Superior temporal gyrus (tissue), 1 donor: ENCODE measurements around the gene HUNK.

ENCODE experiments used
- DNase-seq: peaks from one replicate; pipeline ENCODE4 v3.0.0-alpha.2; 2016; ENCODE audit errors: extremely low spot score

The HUNK gene

DNA sequence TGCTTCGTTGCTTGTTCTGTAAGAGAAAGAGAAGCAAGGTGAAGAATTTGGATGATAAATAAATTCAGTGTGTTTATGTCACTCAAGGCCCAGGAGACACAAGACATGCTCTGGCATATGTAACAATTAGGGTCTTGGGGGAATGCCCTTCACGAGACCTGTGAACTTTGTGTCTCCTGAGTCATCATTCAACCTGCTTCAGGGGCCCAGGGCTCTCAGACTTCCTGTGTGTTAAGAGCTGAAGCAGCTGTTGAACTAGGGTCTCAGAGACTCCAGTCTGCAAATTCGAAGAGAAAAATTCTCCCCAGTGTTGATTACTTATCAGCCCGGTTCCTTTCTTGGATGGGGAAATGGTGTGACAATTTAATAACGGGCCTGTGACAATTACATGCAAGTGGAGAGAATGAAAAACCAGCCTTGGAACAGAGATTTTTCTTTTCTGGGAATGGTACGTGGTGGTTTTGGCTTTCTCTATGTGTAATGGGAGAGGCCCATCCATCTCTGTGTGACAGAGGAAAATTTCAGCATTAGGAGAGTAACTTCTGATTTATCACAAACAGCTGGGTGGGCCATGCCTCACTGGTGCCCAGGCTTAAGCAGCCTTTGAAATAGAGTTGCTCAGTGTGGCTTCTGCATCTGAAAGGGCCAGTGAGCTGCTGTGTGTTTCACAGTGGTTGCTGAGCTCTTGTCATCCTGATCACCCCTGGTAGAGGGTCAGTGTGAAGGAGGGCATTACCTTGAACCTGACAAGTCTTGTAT is 22.4 kb downstream of the HUNK start:
- DNase-seq, result no peak

GRCh38 chr21:31896019-31896418 is 23.2 kb downstream of the HUNK start:
- no peak for DNase-seq

DNA sequence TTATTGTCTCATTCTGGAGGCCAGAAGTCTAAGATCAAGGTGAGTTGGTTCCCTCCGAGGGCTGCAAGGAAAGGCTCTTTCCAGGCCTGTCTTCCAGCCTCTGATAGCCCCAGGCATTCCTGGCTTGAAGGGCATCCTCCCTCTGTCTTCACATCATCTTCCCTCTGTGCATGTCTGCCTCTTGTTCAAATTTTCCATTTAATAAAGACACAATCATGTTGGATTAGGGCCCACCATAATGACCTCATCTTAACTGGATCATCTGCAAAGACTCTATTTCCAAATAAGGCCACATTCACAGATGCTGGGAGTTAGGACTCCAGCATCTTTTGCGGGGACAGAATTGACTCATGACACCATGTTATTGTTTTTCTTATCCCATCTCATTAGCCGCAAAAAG is 24.5 kb downstream of the HUNK start:
- no peak for DNase-seq

- DNase-seq, result no peak
These were observed 26.3 kb downstream of the HUNK start for GRCh38 chr21:31898933-31899630.

GRCh38 chr21:31900121-31900895 is 27.5 kb downstream of the HUNK start:
- no peak for DNase-seq

GRCh38 chr21:31901315-31901714 is 28.5 kb downstream of the HUNK start:
- no peak for DNase-seq

GRCh38 chr21:31902438-31902837 is 29.6 kb downstream of the HUNK start:
- no peak for DNase-seq

DNA sequence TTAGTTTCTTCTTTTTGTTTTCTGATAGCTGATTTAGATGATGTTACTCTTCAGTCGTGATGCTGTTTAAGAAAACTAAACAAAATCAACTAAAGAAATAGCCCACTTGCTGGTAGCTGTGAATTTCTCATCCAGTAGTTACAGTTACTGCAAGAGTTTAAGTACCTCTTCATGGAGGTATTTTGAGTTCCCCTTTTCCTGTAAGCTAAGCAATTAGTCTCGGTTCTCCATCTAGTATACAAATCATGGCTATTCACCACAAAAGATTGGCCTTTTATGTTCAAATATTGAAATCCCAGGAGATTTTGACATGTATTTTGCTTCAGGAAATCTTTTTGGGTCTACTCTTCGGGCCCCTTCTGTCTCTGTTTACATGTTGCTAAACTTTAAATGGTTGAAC is 31.1 kb downstream of the HUNK start:
- DNase-seq, result no peak

- DNase-seq, result no peak
These were observed 33.0 kb downstream of the HUNK start for GRCh38 chr21:31905503-31906451.

DNA sequence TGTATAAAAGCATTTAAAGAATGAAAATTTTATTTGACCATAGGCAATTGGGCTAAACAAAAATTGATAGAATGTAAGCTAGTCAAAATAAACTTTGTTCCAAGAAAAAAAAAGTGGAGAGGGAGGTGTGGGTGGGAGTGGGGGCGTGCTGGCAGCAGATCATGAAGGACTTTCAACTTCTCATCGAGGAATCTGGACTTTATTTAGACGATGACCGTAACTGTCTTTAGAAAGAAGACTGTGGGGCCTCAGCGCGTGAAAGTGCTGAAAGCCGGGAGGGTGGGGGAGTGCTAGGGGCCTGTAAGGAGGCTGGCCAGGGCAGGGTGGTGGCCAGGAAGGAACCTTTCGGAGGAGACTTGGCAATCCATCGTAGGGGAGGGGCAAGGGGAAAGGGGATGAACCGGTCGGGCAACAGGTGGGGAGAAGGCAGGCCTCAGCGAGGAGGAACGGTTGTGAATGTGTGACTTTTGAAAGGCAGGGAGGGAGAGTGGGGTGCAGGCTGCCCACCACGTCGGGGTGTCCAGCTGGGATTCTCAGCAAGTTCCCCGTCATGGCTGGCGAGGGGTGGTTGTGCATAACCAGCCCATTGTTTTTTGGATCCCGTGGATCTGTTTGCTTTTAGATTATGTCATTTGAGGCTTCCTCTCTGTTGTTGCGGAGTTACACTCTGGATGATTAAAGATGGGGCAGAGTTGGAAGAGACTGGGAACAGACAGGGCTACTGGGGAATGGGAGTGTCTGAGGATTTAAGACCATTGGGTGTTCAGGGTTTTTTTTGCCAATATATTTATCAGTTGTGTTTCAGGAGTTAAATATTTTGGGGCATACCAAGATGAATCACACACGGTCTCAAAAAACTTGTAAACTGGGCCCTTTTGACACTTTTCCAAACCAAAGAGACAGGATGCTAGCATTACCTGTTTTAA is 35.5 kb downstream of the HUNK start:
- DNase-seq, result no peak

GRCh38 chr21:31909153-31910073 is 36.6 kb downstream of the HUNK start:
- no peak for DNase-seq

- DNase-seq, result no peak
These were observed 37.3 kb downstream of the HUNK start for GRCh38 chr21:31910074-31910470.

GRCh38 chr21:31911138-31911907 is 38.5 kb downstream of the HUNK start:
- no peak for DNase-seq

DNA sequence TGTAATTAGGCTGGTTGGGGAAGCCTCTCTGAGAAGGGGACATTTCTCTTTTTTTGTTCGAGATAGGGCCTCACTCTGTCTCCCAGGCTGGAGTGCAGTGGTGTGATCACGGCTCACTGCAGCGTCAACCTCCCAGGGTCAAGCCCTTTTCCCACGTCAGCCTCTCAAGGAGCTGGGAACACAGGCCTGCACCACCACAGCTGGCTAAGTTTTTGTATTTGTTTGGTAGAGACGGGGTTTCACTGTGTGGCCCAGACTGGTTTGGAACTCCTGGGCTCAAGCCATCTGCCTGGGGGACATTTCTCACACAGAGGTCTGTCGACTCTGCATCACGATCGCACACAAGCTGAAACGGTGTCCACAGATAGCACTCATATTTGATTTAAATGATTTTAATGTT is 39.7 kb downstream of the HUNK start:
- no peak for DNase-seq

GRCh38 chr21:31913182-31913608 is 40.4 kb downstream of the HUNK start:
- DNase-seq, result no peak

GRCh38 chr21:31914472-31914871 is 41.7 kb downstream of the HUNK start:
- no peak for DNase-seq

DNA sequence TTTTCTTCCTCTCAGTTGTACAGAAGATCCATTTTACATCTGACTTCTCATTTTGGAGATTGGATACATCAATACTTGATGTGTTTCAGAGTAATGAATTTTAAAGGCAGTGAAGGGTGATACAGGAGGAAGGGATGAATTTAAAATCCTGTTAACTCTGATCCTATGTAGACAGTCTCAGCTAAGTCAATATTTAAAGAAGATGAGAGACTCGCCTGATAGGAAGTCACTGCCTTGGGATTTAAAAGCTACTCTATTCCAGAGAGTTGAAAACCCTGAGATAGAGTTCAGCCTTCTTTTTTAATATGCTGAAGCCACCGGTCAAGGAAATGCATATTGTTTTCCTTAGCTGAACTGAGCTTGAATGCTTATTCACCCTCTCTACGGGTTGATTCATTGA is 42.7 kb downstream of the HUNK start:
- DNase-seq, result no peak

- DNase-seq, result no peak
These were observed 44.3 kb downstream of the HUNK start for GRCh38 chr21:31917108-31917507.
